Measurements from ENCODE around the gene DNAJC16. TPM values are rescaled to one million over a fixed set of nuclear protein-coding genes. Genes with fewer than 3 reads are reported as not detected.

The DNAJC16 gene
- total and polyA plus RNA-seq, 2 of the 13 experiments (the other 11 are each of a cell fraction or from before 2014, with no cell fraction given), result 11.4 to 15.4 TPM

GRCh38 chr1:15524021-15524282 lies 2.7 kb upstream of the DNAJC16 start, which contains the start of gene CASP9 (continued):
- TF ChIP-seq BORCS8-MEF2B (CRISPR knock-in tag; IDR thresholded peaks at IDR 0.05) (no peak), ZFX (CRISPR knock-in tag; IDR thresholded peaks at IDR 0.05; ENCODE audit: low read depth) (peak; percentile 72), ZNF574 (CRISPR knock-in tag; IDR thresholded peaks at IDR 0.05) (peak; percentile 73; the same call in 1 of the 2 replicates), MED1 (CRISPR knock-in tag; IDR thresholded peaks at IDR 0.05) (peak; percentile 26; the same call in 1 of the 2 replicates), CAMTA2 (CRISPR knock-in tag; IDR thresholded peaks at IDR 0.05; ENCODE audit: borderline replicate concordance) (no peak), ZNF746 (CRISPR knock-in tag; IDR thresholded peaks at IDR 0.05) (no peak), MLLT10 (CRISPR knock-in tag; IDR thresholded peaks at IDR 0.05) (no peak), XRCC5 (optimal IDR thresholded peaks at IDR 0.05; ENCODE audit: low read length) (no peak), HOXA7 (CRISPR knock-in tag; IDR thresholded peaks at IDR 0.05) (no peak), SAP130 (CRISPR knock-in tag; IDR thresholded peaks at IDR 0.05; ENCODE audit: low read depth) (peak; percentile 67; the same call in 1 of the 2 replicates), BATF2 (CRISPR knock-in tag; IDR thresholded peaks at IDR 0.05) (peak; percentile 29; the same call in 1 of the 2 replicates), HMG20B (CRISPR knock-in tag; conservative IDR thresholded peaks at IDR 0.05) (no peak), POLR2A (IDR thresholded peaks at IDR 0.05; ENCODE audit: insufficient read depth in 1 of 2, low read depth in 2 of 2, low read length in 2 of 2) (peak; percentile 65 to 91), KMT2A (CRISPR knock-in tag; IDR thresholded peaks at IDR 0.05) (peak; percentile 63; the same call in 1 of the 2 replicates), ZNF136 (CRISPR knock-in tag; IDR thresholded peaks at IDR 0.05; ENCODE audit: low read depth) (no peak), ETV5 (CRISPR knock-in tag; IDR thresholded peaks at IDR 0.05; ENCODE audit: borderline replicate concordance) (peak; percentile 48; the same call in 1 of the 2 replicates), HES4 (CRISPR knock-in tag; IDR thresholded peaks at IDR 0.05; ENCODE audit: borderline replicate concordance) (no peak)
- TF ChIP-seq, protein P1, sequence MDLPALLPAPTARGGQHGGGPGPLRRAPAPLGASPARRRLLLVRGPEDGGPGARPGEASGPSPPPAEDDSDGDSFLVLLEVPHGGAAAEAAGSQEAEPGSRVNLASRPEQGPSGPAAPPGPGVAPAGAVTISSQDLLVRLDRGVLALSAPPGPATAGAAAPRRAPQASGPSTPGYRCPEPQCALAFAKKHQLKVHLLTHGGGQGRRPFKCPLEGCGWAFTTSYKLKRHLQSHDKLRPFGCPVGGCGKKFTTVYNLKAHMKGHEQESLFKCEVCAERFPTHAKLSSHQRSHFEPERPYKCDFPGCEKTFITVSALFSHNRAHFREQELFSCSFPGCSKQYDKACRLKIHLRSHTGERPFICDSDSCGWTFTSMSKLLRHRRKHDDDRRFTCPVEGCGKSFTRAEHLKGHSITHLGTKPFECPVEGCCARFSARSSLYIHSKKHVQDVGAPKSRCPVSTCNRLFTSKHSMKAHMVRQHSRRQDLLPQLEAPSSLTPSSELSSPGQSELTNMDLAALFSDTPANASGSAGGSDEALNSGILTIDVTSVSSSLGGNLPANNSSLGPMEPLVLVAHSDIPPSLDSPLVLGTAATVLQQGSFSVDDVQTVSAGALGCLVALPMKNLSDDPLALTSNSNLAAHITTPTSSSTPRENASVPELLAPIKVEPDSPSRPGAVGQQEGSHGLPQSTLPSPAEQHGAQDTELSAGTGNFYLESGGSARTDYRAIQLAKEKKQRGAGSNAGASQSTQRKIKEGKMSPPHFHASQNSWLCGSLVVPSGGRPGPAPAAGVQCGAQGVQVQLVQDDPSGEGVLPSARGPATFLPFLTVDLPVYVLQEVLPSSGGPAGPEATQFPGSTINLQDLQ (CRISPR knock-in tag; IDR thresholded peaks at IDR 0.05), result no peak
- TF ChIP-seq, protein P2, sequence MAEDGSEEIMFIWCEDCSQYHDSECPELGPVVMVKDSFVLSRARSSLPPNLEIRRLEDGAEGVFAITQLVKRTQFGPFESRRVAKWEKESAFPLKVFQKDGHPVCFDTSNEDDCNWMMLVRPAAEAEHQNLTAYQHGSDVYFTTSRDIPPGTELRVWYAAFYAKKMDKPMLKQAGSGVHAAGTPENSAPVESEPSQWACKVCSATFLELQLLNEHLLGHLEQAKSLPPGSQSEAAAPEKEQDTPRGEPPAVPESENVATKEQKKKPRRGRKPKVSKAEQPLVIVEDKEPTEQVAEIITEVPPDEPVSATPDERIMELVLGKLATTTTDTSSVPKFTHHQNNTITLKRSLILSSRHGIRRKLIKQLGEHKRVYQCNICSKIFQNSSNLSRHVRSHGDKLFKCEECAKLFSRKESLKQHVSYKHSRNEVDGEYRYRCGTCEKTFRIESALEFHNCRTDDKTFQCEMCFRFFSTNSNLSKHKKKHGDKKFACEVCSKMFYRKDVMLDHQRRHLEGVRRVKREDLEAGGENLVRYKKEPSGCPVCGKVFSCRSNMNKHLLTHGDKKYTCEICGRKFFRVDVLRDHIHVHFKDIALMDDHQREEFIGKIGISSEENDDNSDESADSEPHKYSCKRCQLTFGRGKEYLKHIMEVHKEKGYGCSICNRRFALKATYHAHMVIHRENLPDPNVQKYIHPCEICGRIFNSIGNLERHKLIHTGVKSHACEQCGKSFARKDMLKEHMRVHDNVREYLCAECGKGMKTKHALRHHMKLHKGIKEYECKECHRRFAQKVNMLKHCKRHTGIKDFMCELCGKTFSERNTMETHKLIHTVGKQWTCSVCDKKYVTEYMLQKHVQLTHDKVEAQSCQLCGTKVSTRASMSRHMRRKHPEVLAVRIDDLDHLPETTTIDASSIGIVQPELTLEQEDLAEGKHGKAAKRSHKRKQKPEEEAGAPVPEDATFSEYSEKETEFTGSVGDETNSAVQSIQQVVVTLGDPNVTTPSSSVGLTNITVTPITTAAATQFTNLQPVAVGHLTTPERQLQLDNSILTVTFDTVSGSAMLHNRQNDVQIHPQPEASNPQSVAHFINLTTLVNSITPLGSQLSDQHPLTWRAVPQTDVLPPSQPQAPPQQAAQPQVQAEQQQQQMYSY (CRISPR knock-in tag; IDR thresholded peaks at IDR 0.05), result peak; percentile 86
- TF ChIP-seq, protein P3, sequence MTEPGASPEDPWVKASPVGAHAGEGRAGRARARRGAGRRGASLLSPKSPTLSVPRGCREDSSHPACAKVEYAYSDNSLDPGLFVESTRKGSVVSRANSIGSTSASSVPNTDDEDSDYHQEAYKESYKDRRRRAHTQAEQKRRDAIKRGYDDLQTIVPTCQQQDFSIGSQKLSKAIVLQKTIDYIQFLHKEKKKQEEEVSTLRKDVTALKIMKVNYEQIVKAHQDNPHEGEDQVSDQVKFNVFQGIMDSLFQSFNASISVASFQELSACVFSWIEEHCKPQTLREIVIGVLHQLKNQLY (CRISPR knock-in tag; IDR thresholded peaks at IDR 0.05), result no peak
- TF ChIP-seq, protein P4, sequence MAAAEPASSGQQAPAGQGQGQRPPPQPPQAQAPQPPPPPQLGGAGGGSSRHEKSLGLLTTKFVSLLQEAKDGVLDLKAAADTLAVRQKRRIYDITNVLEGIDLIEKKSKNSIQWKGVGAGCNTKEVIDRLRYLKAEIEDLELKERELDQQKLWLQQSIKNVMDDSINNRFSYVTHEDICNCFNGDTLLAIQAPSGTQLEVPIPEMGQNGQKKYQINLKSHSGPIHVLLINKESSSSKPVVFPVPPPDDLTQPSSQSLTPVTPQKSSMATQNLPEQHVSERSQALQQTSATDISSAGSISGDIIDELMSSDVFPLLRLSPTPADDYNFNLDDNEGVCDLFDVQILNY (CRISPR knock-in tag; conservative IDR thresholded peaks at IDR 0.05), result 0 out of 2 replicates have a peak, but pooled peaks have one; percentile 34

Measured in HepG2 (cell line).